Adrenal gland (tissue), 5 donors: ENCODE results near the gene DNAJB7.

Source experiments
- CTCF ChIP-seq, 6 experiments: fragments of 450-650 bp in 4 of 6; fragments of 200-600 bp in 2 of 6; sonication (generic) in 1 of 6; IDR thresholded peaks; 1 replicate in 5 of 6; 2 replicates in 1 of 6; pipeline versions ENCODE4 v1.5.1 to v1.8.0; 2016 to 2021; ENCODE audit warnings: antibody characterized with exemption in 6 of 6, mild to moderate bottlenecking in 2 of 6, moderate library complexity in 1 of 6
- POLR2A ChIP-seq, 2 donors: fragments of 450-650 bp; IDR thresholded peaks; one replicate each; pipeline ENCODE4 v1.6.1; 2017; ENCODE audit warnings: antibody characterized with exemption in 2 of 2, mild to moderate bottlenecking in 2 of 2, moderate library complexity in 1 of 2
- donor health status: DM: no; HTN: no; CAD: no.

DNA sequence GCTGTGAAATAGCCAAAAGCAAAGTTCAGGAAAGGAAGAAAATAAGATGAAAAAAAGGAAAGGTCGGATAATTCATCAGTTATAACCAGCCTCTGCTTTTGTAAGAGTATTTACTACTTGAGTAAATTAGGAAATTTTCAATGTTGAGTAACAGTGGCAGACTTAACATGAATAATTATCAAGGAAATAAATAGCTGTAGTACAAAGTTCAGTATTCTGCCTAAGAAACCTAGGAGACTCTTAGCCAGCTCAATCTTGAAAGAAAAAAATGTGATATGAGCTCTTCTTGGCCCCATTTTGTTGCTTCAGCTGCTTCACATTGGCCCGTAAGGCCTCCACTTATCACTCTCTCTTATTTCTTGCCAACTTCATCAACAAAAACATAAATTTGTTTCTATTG, 17.0 kb upstream of the DNAJB7 start:
- TF ChIP-seq CTCF (IDR thresholded peaks at IDR 0.05), result no peak
- no peak for TF ChIP-seq POLR2A (IDR thresholded peaks at IDR 0.05)
